ENCODE data around the gene CCN5. TPM values are rescaled to one million over a fixed set of nuclear protein-coding genes. Genes with fewer than 3 reads are reported as not detected.
A peak's percentile ranks its signal among the peaks of the same experiment; 100 is the strongest.

CCN5 gene
- total and polyA plus RNA-seq, 2 experiments from 2014 or later, result 0.20 TPM; not detected in 1

DNA sequence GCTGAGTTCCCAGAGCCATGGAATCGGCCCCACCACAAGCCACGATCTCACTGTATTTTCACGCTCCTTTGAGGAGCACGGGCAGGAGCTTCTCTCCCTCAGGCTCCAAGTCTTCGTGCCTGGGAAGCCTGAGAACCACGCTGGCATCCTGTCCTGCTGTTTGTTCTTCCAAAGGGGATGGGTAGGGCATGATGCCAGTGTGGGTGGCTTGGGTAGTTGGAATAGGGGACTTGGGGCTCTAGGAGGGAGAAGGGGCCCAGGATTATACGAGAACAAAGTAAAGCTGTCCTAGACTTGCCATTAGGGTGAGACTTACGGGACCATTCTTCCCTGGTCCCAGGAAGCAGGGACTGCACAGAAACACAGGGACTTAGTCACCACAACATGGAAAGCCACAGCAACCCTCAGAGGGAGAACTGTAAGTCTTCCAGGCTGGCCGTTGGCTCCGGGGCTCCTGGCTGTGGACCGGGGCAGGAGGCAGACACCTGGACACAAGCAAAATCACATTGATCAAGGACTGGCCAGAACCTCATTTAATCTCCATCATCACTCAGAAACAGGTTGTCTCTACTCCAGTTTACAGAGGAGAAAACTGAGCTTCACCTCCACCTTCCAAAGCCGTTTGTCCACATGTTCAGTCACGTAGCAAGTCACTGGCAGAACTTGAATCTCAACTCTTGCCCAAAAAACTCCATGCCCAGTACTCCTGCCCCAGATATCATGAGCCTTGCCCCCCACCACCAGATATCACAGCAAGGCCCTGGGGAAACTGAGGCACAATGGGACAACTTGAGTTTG, 1.3 kb downstream of the CCN5 start:
- Histone ChIP-seq H3K9me3 (ENCODE audit: low read depth) (no peaks in the 10 kb centered on the region), H3K4me3 (no peak overlapping the region), H3K4me1 (ENCODE audit: low read depth) (no peaks in the 10 kb centered on the region), H3K27me3 (no peaks in the 10 kb centered on the region), H3K36me3 (no peaks in the 10 kb centered on the region), H3K27ac (no peak overlapping the region)
- TF ChIP-seq, protein P1, sequence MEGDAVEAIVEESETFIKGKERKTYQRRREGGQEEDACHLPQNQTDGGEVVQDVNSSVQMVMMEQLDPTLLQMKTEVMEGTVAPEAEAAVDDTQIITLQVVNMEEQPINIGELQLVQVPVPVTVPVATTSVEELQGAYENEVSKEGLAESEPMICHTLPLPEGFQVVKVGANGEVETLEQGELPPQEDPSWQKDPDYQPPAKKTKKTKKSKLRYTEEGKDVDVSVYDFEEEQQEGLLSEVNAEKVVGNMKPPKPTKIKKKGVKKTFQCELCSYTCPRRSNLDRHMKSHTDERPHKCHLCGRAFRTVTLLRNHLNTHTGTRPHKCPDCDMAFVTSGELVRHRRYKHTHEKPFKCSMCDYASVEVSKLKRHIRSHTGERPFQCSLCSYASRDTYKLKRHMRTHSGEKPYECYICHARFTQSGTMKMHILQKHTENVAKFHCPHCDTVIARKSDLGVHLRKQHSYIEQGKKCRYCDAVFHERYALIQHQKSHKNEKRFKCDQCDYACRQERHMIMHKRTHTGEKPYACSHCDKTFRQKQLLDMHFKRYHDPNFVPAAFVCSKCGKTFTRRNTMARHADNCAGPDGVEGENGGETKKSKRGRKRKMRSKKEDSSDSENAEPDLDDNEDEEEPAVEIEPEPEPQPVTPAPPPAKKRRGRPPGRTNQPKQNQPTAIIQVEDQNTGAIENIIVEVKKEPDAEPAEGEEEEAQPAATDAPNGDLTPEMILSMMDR (IDR thresholded peaks at IDR 0.05; ENCODE audit: low read depth, low read length), result no peak
- DNase-seq (ENCODE audit: low read depth in 1 of 2, low spot score in 1 of 2), result no peak

DNA sequence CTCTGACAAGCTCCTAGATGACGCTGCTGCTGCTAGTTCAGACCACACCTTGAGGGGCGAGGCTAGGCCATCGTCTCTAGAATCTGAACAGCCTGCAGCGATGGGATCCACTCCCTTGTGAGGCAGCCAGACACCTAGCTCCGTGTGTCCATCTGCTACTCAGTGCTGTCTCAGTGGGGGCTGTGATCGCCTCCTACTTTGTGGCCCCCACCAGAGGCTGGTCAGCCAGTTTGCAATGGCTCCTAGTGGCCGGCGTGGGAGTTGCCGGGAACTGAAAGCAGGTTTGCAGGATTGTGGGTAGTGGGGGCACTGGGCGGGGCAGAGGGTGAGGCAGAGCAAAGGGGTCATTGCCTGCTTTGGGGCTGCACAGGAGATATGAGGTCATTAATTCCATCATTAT, 2.8 kb downstream of the CCN5 start:
- Histone ChIP-seq H3K4me1 (ENCODE audit: low read depth) (no peaks in the 10 kb centered on the region), H3K4me3 (no peak overlapping the region), H3K9me3 (ENCODE audit: low read depth) (no peaks in the 10 kb centered on the region), H3K27me3 (no peaks in the 10 kb centered on the region), H3K27ac (no peak overlapping the region), H3K36me3 (no peaks in the 10 kb centered on the region)
- TF ChIP-seq, protein P1 (IDR thresholded peaks at IDR 0.05; ENCODE audit: low read depth, low read length), result peak; percentile 50
- DNase-seq (ENCODE audit: low read depth in 1 of 2, low spot score in 1 of 2), result no peak

DNA sequence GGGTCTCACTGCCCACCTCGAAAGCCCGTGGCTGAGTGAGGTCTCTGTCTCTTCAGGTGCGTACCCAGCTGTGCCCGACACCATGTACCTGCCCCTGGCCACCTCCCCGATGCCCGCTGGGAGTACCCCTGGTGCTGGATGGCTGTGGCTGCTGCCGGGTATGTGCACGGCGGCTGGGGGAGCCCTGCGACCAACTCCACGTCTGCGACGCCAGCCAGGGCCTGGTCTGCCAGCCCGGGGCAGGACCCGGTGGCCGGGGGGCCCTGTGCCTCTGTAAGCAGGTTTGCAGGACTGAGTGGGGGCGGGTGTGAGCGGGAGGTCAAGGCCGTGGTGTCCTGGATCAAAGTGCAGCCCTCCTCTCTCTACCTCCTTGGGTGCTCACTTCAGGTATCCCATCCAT, 4.7 kb downstream of the CCN5 start:
- TF ChIP-seq, protein P1 (IDR thresholded peaks at IDR 0.05; ENCODE audit: low read depth, low read length), result no peak
- H3K27ac ChIP-seq, result no peak overlapping the region

DNA sequence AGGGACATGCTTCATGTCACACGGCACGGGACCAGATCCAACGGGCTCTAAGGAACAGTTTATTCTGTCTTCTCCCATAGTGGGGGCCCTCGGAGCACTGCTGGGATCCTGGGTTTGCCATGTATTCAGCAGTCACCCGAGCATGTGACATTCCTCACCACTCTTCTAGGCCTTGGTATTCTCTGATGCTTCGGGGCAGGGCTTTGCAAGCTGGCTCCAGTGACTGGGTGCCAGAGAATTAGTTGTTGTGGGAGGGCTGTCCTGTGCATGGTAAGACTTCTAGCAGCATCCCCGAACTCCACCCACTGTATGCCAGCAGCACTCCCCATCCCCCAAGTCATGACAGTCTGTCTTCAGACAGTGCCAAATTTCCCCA, 5.4 kb downstream of the CCN5 start:
- Histone ChIP-seq H3K4me1 (ENCODE audit: low read depth) (no peaks in the 10 kb centered on the region), H3K9me3 (ENCODE audit: low read depth) (no peaks in the 10 kb centered on the region), H3K27me3 (no peaks in the 10 kb centered on the region), H3K4me3 (no peak overlapping the region), H3K27ac (no peak overlapping the region), H3K36me3 (no peaks in the 10 kb centered on the region)
- DNase-seq (ENCODE audit: low read depth in 1 of 2, low spot score in 1 of 2), result peak in 1 of 2 donors; percentile 74
- TF ChIP-seq, protein P1 (IDR thresholded peaks at IDR 0.05; ENCODE audit: low read depth, low read length), result no peak

More for the DNA sequence above, 4.7 kb downstream of the CCN5 start:
- no peak for DNase-seq (ENCODE audit: low read depth in 1 of 2, low spot score in 1 of 2)
- no peaks in the 10 kb centered on the region for H3K36me3 ChIP-seq
- no peak overlapping the region for H3K4me3 ChIP-seq
- no peaks in the 10 kb centered on the region for H3K27me3 ChIP-seq
- no peaks in the 10 kb centered on the region for H3K4me1 ChIP-seq (ENCODE audit: low read depth)
- H3K9me3 ChIP-seq (ENCODE audit: low read depth), result no peaks in the 10 kb centered on the region

DNA sequence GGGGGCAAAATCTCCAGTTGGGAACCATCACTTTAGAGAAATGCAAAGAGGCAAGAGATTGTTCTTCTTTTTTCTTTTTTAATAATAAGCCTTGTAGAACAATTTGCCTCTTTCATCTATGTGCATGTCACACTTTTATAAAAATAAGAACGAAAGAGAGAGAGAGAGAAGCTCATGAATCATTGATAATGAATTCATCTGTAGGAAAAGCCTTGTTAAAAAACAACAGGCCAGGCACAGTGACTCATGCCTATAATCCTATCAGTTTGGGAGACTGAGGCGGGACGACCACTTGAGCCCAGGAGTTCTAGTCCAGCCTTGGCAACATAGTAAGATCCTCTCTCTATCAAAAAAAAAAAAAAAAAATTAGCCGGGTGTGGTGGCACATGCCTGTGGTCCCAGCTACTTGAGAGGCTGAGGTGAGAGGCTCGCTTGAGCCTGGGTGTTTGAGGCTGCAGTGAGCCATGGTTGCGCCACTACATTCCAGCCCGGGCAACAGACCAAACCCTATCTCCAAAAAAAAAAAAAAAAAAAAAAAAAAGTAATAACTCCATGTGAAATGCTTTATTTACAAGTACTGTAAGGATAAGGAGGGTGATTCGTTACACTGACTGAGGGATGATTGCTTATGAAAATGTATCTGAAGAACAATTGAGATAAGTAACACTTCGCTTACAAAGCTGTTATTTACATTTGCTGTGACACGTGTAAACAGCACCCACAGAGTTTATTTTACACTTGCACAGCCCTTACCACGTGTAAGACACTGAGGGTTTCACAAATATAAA, 6.0 kb downstream of the CCN5 start:
- H3K27me3 ChIP-seq, result no peaks in the 10 kb centered on the region
- H3K36me3 ChIP-seq, result no peaks in the 10 kb centered on the region
- TF ChIP-seq, protein P1 (IDR thresholded peaks at IDR 0.05; ENCODE audit: low read depth, low read length), result no peak
- H3K4me3 ChIP-seq, result no peak overlapping the region
- H3K4me1 ChIP-seq (ENCODE audit: low read depth), result no peaks in the 10 kb centered on the region
- no peak overlapping the region for H3K27ac ChIP-seq
- H3K9me3 ChIP-seq (ENCODE audit: low read depth), result no peaks in the 10 kb centered on the region
- peak in 1 of 2 donors; percentile 95 for DNase-seq (ENCODE audit: low read depth in 1 of 2, low spot score in 1 of 2)
